SKM-1 (cell line): ENCODE data around the gene VKORC1L1.
"Not testable (repeated sequence)": the region's sequence is repeated elsewhere in the genome, so short reads cannot be mapped to it uniquely, and the experiment has no call there.

Experiments
- DNase-seq: peaks from one replicate; lab custom pipeline; 2025; ENCODE audit not compliant: unreplicated experiment; lab: John Stamatoyannopoulos, UW

VKORC1L1 gene

GRCh38 chr7:65884983-65885382 is 12.1 kb downstream of the VKORC1L1 start:
- DNase-seq: not testable (repeated sequence)

- DNase-seq: not testable (repeated sequence)
Observed at GRCh38 chr7:65885533-65885932, 12.7 kb downstream of the VKORC1L1 start.

GRCh38 chr7:65888434-65889156 is 15.7 kb downstream of the VKORC1L1 start:
- not testable (repeated sequence) for DNase-seq

GRCh38 chr7:65889722-65890121 is 16.8 kb downstream of the VKORC1L1 start:
- not testable (repeated sequence) for DNase-seq

GRCh38 chr7:65892161-65892560 is 19.3 kb downstream of the VKORC1L1 start:
- no peak for DNase-seq

DNA sequence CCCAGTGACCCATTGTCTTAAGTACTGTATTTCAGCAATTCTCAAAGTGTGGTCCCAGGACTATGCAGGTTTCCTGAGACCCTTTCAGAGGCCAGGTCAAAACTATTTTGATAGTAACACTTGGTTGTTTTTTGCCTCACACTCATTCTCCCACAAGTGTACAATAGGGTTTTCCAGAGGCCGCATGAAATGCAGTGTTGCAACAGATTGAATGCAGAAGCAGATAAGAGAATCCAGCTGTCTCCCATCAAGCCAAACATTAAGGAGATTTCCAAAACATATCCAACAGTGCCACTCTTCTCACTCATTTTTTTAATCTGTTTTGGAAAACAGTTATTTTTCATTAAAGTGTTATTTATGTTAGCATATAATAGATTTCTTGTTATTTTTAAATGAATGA is 20.0 kb downstream of the VKORC1L1 start:
- DNase-seq: no peak

DNA sequence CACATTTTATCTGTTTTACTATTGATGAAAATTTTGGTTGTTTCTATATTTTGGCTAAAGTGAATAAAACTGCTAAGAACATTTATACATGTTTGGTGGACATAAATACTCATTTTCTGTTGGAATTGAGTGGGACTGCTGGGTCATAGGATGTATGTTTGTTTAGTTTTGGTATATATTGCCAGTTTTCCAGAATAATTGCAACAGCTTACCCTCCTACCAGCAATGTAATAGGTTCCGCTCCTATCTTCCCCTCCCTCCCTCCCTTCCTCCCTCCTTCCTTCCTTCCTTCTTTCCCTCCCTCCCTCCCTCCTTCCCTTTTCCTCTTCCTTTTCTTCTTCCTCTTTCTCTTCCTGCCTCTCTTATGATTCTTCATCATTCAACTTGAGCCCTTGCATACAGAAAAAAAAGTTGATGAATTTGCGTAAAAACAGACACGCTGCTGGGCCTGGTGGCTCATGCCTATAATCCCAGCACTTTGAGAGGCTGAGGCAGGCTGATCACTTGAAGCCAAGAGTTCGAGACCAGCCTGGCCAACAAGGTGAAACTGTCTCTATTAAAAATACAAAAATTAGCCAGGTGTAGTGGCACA is 23.5 kb downstream of the VKORC1L1 start:
- DNase-seq: no peak

GRCh38 chr7:65897289-65897688 is 24.4 kb downstream of the VKORC1L1 start:
- not testable (repeated sequence) for DNase-seq

- DNase-seq: not testable (repeated sequence)
Observed at GRCh38 chr7:65898677-65899447, 26.0 kb downstream of the VKORC1L1 start.

DNA sequence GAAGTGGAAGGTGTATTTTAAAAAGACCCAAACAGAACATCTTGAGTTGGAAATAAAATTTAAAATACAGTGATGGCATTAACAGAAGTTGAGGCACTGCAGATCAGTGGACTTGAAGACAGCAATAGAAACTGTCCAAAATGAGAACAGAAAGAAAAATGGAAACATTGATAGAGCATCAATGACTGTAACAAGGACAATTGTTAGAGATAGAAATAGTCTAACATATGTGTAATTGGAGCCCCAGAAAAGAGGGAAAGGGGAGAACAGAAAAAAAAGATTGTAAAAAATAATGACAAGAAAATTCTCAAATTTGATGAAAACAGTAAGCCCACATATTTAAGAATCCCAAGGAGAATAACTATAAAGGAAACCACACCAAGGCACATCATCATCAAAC is 29.4 kb downstream of the VKORC1L1 start:
- DNase-seq: no peak

GRCh38 chr7:65907501-65908198 is 34.8 kb downstream of the VKORC1L1 start:
- no peak for DNase-seq

DNA sequence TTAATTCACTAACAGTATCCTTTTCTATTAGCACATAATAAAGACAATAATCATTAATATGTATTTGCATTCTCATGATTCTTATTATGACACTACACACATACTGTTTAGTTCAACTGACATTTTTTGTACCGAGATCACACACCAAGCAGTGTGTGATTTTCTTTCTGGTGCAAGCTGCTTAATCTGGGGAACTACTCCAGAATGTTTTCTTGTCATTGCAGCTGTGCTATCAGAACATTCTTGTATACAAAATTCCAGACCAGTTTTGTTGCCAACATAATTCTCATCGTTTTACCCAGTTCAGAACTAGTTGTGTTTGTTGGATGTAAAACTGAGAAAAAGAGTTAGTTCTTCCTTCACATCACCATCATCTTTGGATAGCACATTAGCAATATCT is 37.4 kb downstream of the VKORC1L1 start:
- no peak for DNase-seq

- no peak for DNase-seq
Observed at GRCh38 chr7:65912237-65912636, 39.4 kb downstream of the VKORC1L1 start.

- no peak for DNase-seq
Observed at GRCh38 chr7:65915921-65916657, 43.2 kb downstream of the VKORC1L1 start.

GRCh38 chr7:65923316-65923715 is 50.4 kb downstream of the VKORC1L1 start:
- DNase-seq: no peak

GRCh38 chr7:65924193-65924592 is 51.3 kb downstream of the VKORC1L1 start:
- DNase-seq: no peak

DNA sequence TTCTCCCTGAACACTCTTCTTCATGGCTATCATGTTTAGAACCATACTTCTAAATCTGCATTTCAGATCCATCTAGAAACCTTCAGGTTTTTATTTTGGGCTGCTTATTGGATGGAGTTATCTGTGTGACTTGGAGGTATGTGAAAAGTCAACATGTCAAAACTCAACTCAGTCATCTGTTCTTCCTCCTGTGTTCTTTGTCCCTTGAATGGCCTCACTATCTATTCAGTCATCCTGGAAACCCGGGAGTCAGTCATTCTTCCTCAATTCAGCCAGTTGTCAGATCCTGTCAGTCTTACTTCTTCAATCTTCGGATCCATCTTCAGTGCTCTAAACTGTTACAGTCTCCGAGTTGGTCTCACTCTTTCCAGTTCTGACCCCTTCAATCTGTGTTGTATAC is 52.2 kb downstream of the VKORC1L1 start:
- no peak for DNase-seq

GRCh38 chr7:65926588-65926987 is 53.7 kb downstream of the VKORC1L1 start:
- no peak for DNase-seq

GRCh38 chr7:65927489-65928448 is 54.9 kb downstream of the VKORC1L1 start:
- no peak for DNase-seq

DNA sequence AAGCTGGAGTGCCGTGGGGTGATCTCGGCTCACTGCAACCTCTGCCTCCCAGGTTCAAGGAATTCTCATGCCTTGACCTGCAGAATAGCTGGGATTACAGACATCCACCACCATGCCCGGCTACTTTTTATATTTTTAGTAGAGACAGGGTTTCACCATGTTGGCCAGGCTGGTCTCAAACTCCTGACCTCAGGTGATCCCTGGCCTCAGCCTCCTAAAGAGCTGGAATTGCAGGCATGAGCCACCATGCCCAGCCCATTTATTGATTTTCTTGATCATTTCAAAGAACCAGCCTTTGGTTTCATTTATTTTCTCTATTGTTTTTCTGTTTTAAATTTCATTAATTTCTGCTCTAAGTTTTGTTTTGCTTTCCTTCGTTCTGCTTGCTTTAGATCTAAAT is 58.8 kb downstream of the VKORC1L1 start:
- DNase-seq: no peak
